Medulla oblongata (tissue), 1 donor: ENCODE measurements around the gene ZNF385D.
"Not testable (repeated sequence)": the region's sequence is repeated elsewhere in the genome, so short reads cannot be mapped to it uniquely, and the experiment has no call there.

ENCODE experiments used
- DNase-seq: peaks from one replicate; pipeline ENCODE4 v3.0.0-alpha.2; 2015; ENCODE audit errors: extremely low spot score

Gene ZNF385D

GRCh38 chr3:21446945-21447475 is 304.0 kb downstream of the ZNF385D start:
- DNase-seq = no peak

GRCh38 chr3:21446027-21446426 is 305.0 kb downstream of the ZNF385D start:
- DNase-seq = no peak

GRCh38 chr3:21441821-21442220 is 309.2 kb downstream of the ZNF385D start:
- no peak for DNase-seq

- no peak for DNase-seq
Measured at GRCh38 chr3:21436835-21437234, 314.2 kb downstream of the ZNF385D start.

- no peak for DNase-seq
Measured at GRCh38 chr3:21435871-21436270, 315.1 kb downstream of the ZNF385D start.

GRCh38 chr3:21434310-21434709 is 316.7 kb downstream of the ZNF385D start:
- DNase-seq = no peak

GRCh38 chr3:21433751-21434150 is 317.3 kb downstream of the ZNF385D start:
- DNase-seq = no peak

GRCh38 chr3:21426920-21427319 is 324.1 kb downstream of the ZNF385D start:
- no peak for DNase-seq

- DNase-seq = no peak
Measured at GRCh38 chr3:21425715-21426114, 325.3 kb downstream of the ZNF385D start.

- no peak for DNase-seq
Measured at GRCh38 chr3:21421096-21421495, 329.9 kb downstream of the ZNF385D start.

GRCh38 chr3:21417991-21418390 is 333.0 kb downstream of the ZNF385D start:
- no peak for DNase-seq

- no peak for DNase-seq
Measured at GRCh38 chr3:21414506-21414905, 336.5 kb downstream of the ZNF385D start.

GRCh38 chr3:21411058-21411457 is 340.0 kb downstream of the ZNF385D start:
- DNase-seq = no peak

GRCh38 chr3:21409401-21409800 is 341.6 kb downstream of the ZNF385D start:
- no peak for DNase-seq

GRCh38 chr3:21407743-21408142 is 343.3 kb downstream of the ZNF385D start:
- DNase-seq = no peak

GRCh38 chr3:21405671-21406667 is 345.0 kb downstream of the ZNF385D start:
- DNase-seq = no peak

GRCh38 chr3:21398461-21398860 is 352.5 kb downstream of the ZNF385D start:
- no peak for DNase-seq

GRCh38 chr3:21393683-21394311 is 357.2 kb downstream of the ZNF385D start:
- DNase-seq = no peak

- no peak for DNase-seq
Measured at GRCh38 chr3:21392526-21392925, 358.5 kb downstream of the ZNF385D start.

GRCh38 chr3:21390856-21391255 is 360.2 kb downstream of the ZNF385D start:
- no peak for DNase-seq

- no peak for DNase-seq
Measured at GRCh38 chr3:21390136-21390535, 360.9 kb downstream of the ZNF385D start.

- DNase-seq = not testable (repeated sequence)
Measured at GRCh38 chr3:21387142-21387826, 363.7 kb downstream of the ZNF385D start.
